K562 (cell line): ENCODE results near the gene A4GALT. TPM values are rescaled to one million over a fixed set of nuclear protein-coding genes. Genes with fewer than 3 reads are reported as not detected.

ENCODE experiments used
- DDX20 ChIP-seq: fragments of 450-650 bp; IDR thresholded peaks from 2 replicates; pipeline ENCODE4 v1.6.1; 2016; ENCODE audit warnings: missing genetic modification characterization, low read depth, mild to moderate bottlenecking, missing compliant biosample characterization, moderate library complexity
- MAX ChIP-seq: sonication (generic); formaldehyde crosslinking; IDR thresholded peaks from 2 replicates; pipeline ENCODE4 v1.9.0; 2022; ENCODE audit warnings: mild to moderate bottlenecking, missing genetic modification reagents
- ZNF318 ChIP-seq, 2 experiments: fragments of 450-650 bp; IDR thresholded peaks; 2 replicates each; pipeline ENCODE4 v1.6.1; 2016; ENCODE audit warnings: mild to moderate bottlenecking in 2 of 2, borderline replicate concordance in 1 of 2, low read depth in 1 of 2, moderate library complexity in 1 of 2
- polyA plus RNA-seq, 8 experiments: library from polyadenylated mRNA; depleted of rRNA in 4 of 8; stranded (reverse) in 5 of 8; unstranded in 3 of 8; fragments of >200 nt; fragmentation: Nextera tagmentation in 2 of 8; fragmentation: Illumina TruSeq in 1 of 8; extraction: Ambion mirVana in 2 of 8; extraction: Trizol in 1 of 8; gene quantifications; 2 replicates each; pipeline versions ENCODE4 v1.2.1 to v1.2.3, GENCODE V29; 2011 to 2014; ENCODE audit warnings: inconsistent platforms in 1 of 8, missing spikeins in 1 of 8
- total RNA-seq, 7 experiments: library from RNA; depleted of rRNA in 6 of 7; stranded (reverse); fragments of >200 nt in 6 of 7; fragmentation: Illumina TruSeq in 2 of 7; extraction: Trizol in 2 of 7; gene quantifications; 2 replicates each; pipeline versions ENCODE4 v1.2.1 to v1.2.3, GENCODE V29; 2011 to 2021; ENCODE audit warnings: low replicate concordance in 1 of 7
- TF ChIP-seq, protein P1 (sequence below), 2 experiments: fragments of 450-650 bp; conservative IDR thresholded peaks; 2 replicates each; pipeline ENCODE4 v1.6.1; 2017; ENCODE audit warnings: mild to moderate bottlenecking in 2 of 2, moderate library complexity in 2 of 2

Gene A4GALT
- total and polyA plus RNA-seq, 9 of the 15 experiments (the other 6 are each of a cell fraction or from before 2014, with no cell fraction given) = 0.07 to 0.11 TPM; not detected in 7

- TF ChIP-seq ZNF318 (IDR thresholded peaks at IDR 0.05; ENCODE audit: borderline replicate concordance in 1 of 2, low read depth in 1 of 2) (no peak), DDX20 (tag) (no peak), MAX (CRISPR knock-in tag) (peak; percentile 63)
- TF ChIP-seq, protein P1, sequence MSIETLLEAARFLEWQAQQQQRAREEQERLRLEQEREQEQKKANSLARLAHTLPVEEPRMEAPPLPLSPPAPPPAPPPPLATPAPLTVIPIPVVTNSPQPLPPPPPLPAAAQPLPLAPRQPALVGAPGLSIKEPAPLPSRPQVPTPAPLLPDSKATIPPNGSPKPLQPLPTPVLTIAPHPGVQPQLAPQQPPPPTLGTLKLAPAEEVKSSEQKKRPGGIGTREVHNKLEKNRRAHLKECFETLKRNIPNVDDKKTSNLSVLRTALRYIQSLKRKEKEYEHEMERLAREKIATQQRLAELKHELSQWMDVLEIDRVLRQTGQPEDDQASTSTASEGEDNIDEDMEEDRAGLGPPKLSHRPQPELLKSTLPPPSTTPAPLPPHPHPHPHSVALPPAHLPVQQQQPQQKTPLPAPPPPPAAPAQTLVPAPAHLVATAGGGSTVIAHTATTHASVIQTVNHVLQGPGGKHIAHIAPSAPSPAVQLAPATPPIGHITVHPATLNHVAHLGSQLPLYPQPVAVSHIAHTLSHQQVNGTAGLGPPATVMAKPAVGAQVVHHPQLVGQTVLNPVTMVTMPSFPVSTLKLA (conservative IDR thresholded peaks at IDR 0.05) = 0 out of 4 replicates have a peak, but pooled peaks of 1 of the 2 experiments have one; percentile 17
Observed at GRCh38 chr22:42642806-42643633, 77.7 kb downstream of the A4GALT start (continued).
